ENCODE results near the gene CPZ.
"Not testable (repeated sequence)": the region's sequence is repeated elsewhere in the genome, so short reads cannot be mapped to it uniquely, and the experiment has no call there.

Gene CPZ

GRCh38 chr4:8630240-8630905, 37.8 kb downstream of the CPZ start:
- in situ Hi-C loops (cut with MboI; ENCODE audit: low sequenced_read_pairs): not testable (repeated sequence)

- in situ Hi-C loops (cut with MboI; ENCODE audit: low sequenced_read_pairs): not testable (repeated sequence)
Measured at GRCh38 chr4:8631896-8632295, 39.3 kb downstream of the CPZ start.

- in situ Hi-C loops (cut with MboI; ENCODE audit: low sequenced_read_pairs): not testable (repeated sequence)
Measured at GRCh38 chr4:8634773-8635172, 42.2 kb downstream of the CPZ start.

- in situ Hi-C loops (cut with MboI; ENCODE audit: low sequenced_read_pairs): not testable (repeated sequence)
Measured at GRCh38 chr4:8635897-8636554, 43.5 kb downstream of the CPZ start.

- in situ Hi-C loops (cut with MboI; ENCODE audit: low sequenced_read_pairs): no loop called here
Measured at GRCh38 chr4:8637456-8637984, 45.0 kb downstream of the CPZ start.

GRCh38 chr4:8639021-8639420, 46.5 kb downstream of the CPZ start:
- in situ Hi-C loops (cut with MboI; ENCODE audit: low sequenced_read_pairs): no loop called here

- in situ Hi-C loops (cut with MboI; ENCODE audit: low sequenced_read_pairs): no loop called here
Measured at GRCh38 chr4:8639777-8640720, 47.5 kb downstream of the CPZ start.

GRCh38 chr4:8640816-8641215, 48.3 kb downstream of the CPZ start:
- in situ Hi-C loops (cut with MboI; ENCODE audit: low sequenced_read_pairs): no loop called here

GRCh38 chr4:8641256-8641655, 48.7 kb downstream of the CPZ start:
- in situ Hi-C loops (cut with MboI; ENCODE audit: low sequenced_read_pairs): no loop called here

GRCh38 chr4:8641931-8642650, 49.5 kb downstream of the CPZ start:
- in situ Hi-C loops (cut with MboI; ENCODE audit: low sequenced_read_pairs): no loop called here

GRCh38 chr4:8642651-8643321, 50.2 kb downstream of the CPZ start:
- in situ Hi-C loops (cut with MboI; ENCODE audit: low sequenced_read_pairs): no loop called here

GRCh38 chr4:8643441-8643840, 50.9 kb downstream of the CPZ start:
- in situ Hi-C loops (cut with MboI; ENCODE audit: low sequenced_read_pairs): no loop called here

- in situ Hi-C loops (cut with MboI; ENCODE audit: low sequenced_read_pairs): no loop called here
Measured at GRCh38 chr4:8643986-8644385, 51.4 kb downstream of the CPZ start.

- in situ Hi-C loops (cut with MboI; ENCODE audit: low sequenced_read_pairs): no loop called here
Measured at GRCh38 chr4:8644461-8644891, 51.9 kb downstream of the CPZ start.

GRCh38 chr4:8644966-8645752, 52.6 kb downstream of the CPZ start:
- in situ Hi-C loops (cut with MboI; ENCODE audit: low sequenced_read_pairs): no loop called here

GRCh38 chr4:8645753-8646124, 53.2 kb downstream of the CPZ start:
- in situ Hi-C loops (cut with MboI; ENCODE audit: low sequenced_read_pairs): no loop called here

GRCh38 chr4:8646296-8647093, 53.9 kb downstream of the CPZ start:
- in situ Hi-C loops (cut with MboI; ENCODE audit: low sequenced_read_pairs): no loop called here

- in situ Hi-C loops (cut with MboI; ENCODE audit: low sequenced_read_pairs): no loop called here
Measured at GRCh38 chr4:8647094-8647570, 54.6 kb downstream of the CPZ start.
